GM12878 (cell line): ENCODE data around the gene TKFC. TPM values are rescaled to one million over a fixed set of nuclear protein-coding genes. Genes with fewer than 3 reads are reported as not detected.

Experiments
- ATAC-seq: fragments of 200-7000 bp; cut with Tn5 transposase; 3 replicates; pipeline ENCODE4 v1.9.1; 2020; ENCODE audit warnings: mild to moderate bottlenecking, moderate library complexity
- BruUV-seq: library from RNA; stranded (reverse); fragments of 400-500 nt; replicated peaks from 2 replicates; lab custom pipeline; 2021; lab: Mats Ljungman, UMichigan
- CTCF ChIA-PET: fragments of 300-600 bp; sonication (Branson Sonifier 250); formaldehyde crosslinking; extraction: SDS; loops from one replicate; lab custom pipeline; 2021; ENCODE audit warnings: inconsistent platforms; lab: Yijun Ruan, JAX
- POLR2A ChIA-PET: fragments of 350-600 bp; formaldehyde crosslinking; extraction: SDS; loops from one replicate; lab custom pipeline; 2021; ENCODE audit warnings: inconsistent platforms; lab: Charles Lee
- RAD21 ChIA-PET: fragments of 300-600 bp; sonication (Branson Sonifier 250); formaldehyde crosslinking; loops from one replicate; lab custom pipeline; 2023; ENCODE audit warnings: antibody characterized with exemption; ENCODE audit not compliant: unreplicated experiment; lab: Charles Lee
- SMC1A ChIA-PET: fragments of 300-600 bp; sonication (Branson Sonifier 250); formaldehyde crosslinking; loops from one replicate; lab custom pipeline; 2023; ENCODE audit not compliant: unreplicated experiment, uncharacterized antibody; lab: Charles Lee
- DNase-seq: peaks from one replicate; pipeline ENCODE4 v3.0.0-alpha.2; 2011; ENCODE audit warnings: low read depth, low spot score
- FAIRE-seq: peaks from 3 replicates; lab custom pipeline; 2011; peaks lifted over from hg19 to GRCh38; lab: Jason Lieb, UNC
- H2AFZ ChIP-seq: 2 replicates; pipeline ENCODE4 v1.6.0; 2011; ENCODE audit warnings: low read depth, low read length, control low read depth; ENCODE audit not compliant: control insufficient read depth
- H3K27ac ChIP-seq: 2 replicates; pipeline ENCODE4 v1.5.1; 2011; ENCODE audit warnings: control low read depth; ENCODE audit not compliant: control insufficient read depth, insufficient read depth
- H3K27me3 ChIP-seq, 2 experiments: replicated peaks in 1 of 2; 2 replicates each; pipeline versions ENCODE4 v1.6.0 to v1.6.1; 2011; ENCODE audit warnings: low read length in 1 of 2; ENCODE audit not compliant: control insufficient read depth in 2 of 2, insufficient read depth in 2 of 2
- H3K36me3 ChIP-seq, 2 experiments: 2 replicates each; pipeline ENCODE4 v1.5.1; 2011; ENCODE audit warnings: low read length in 1 of 2; ENCODE audit not compliant: control insufficient read depth in 2 of 2, insufficient read depth in 2 of 2
- H3K4me1 ChIP-seq: 2 replicates; pipeline ENCODE4 v1.6.1; 2011; ENCODE audit warnings: mild to moderate bottlenecking, low read length, moderate library complexity, mixed read lengths; ENCODE audit not compliant: control insufficient read depth, insufficient read depth
- H3K4me2 ChIP-seq: 2 replicates; pipeline ENCODE4 v1.6.0; 2011; ENCODE audit warnings: control low read depth; ENCODE audit not compliant: control insufficient read depth, insufficient read depth
- H3K4me3 ChIP-seq: fragments of 200-600 bp; sonication (generic); 2 replicates; pipeline ENCODE4 v1.5.1; 2016
- H3K79me2 ChIP-seq: 2 replicates; pipeline ENCODE4 v1.6.0; 2011; ENCODE audit warnings: low read length; ENCODE audit not compliant: control insufficient read depth, insufficient read depth
- H3K9ac ChIP-seq: 2 replicates; pipeline ENCODE4 v1.8.0; 2011; ENCODE audit warnings: low read length, control low read depth, mixed read lengths; ENCODE audit not compliant: control insufficient read depth, insufficient read depth
- H3K9me3 ChIP-seq: replicated peaks from 3 replicates; pipeline ENCODE4 v1.5.1; 2011; ENCODE audit warnings: mild to moderate bottlenecking, low read length; ENCODE audit not compliant: control insufficient read depth, insufficient read depth
- H4K20me1 ChIP-seq: 2 replicates; pipeline ENCODE4 v1.6.0; 2011; ENCODE audit not compliant: control insufficient read depth, insufficient read depth
- CBX5 ChIP-seq: sonication (generic); IDR thresholded peaks from 2 replicates; pipeline ENCODE4 v1.6.1; 2016; ENCODE audit warnings: low read depth, moderate library complexity, mild to moderate bottlenecking, inconsistent platforms
- HDAC6 ChIP-seq: fragments of 200-600 bp; sonication (generic); IDR thresholded peaks from one replicate; pipeline ENCODE4 v1.8.0; 2017; ENCODE audit warnings: antibody characterized with exemption; ENCODE audit not compliant: unreplicated experiment
- POLR2A ChIP-seq: IDR thresholded peaks from 2 replicates; pipeline ENCODE4 v1.6.1; 2011; ENCODE audit warnings: low read depth, mild to moderate bottlenecking, low read length
- POLR2AphosphoS2 ChIP-seq: IDR thresholded peaks from 2 replicates; pipeline ENCODE4 v1.6.1; 2011; ENCODE audit warnings: low read depth, mild to moderate bottlenecking, low read length, improper control_type of control experiment, moderate library complexity
- SREBF1 ChIP-seq: IDR thresholded peaks from 2 replicates; pipeline ENCODE4 v1.6.1; 2012; ENCODE audit warnings: mild to moderate bottlenecking, low read length
- ZNF24 ChIP-seq: fragments of 450-650 bp; IDR thresholded peaks from 2 replicates; pipeline ENCODE4 v1.6.1; 2017; ENCODE audit warnings: antibody characterized with exemption, mild to moderate bottlenecking
- WGBS: methylation state at CpG from one replicate; pipeline ENCODE4 v1.1.6; 2016; ENCODE audit warnings: low lambda C conversion rate; ENCODE audit not compliant: insufficient replicate concordance, insufficient coverage; ENCODE audit errors: missing lambda C conversion rate; 5-methylcytosine and 5-hydroxymethylcytosine counted together
- in situ Hi-C: fragments of 300-500 bp; cut with MboI; formaldehyde crosslinking; loops from 9 replicates; pipeline ENCODE4 v1.14.3; 2018; ENCODE audit warnings: mixed read lengths
- intact Hi-C: fragments of 100-400 bp; cut with micrococcal nuclease; formaldehyde crosslinking; loops from one replicate; pipeline ENCODE4 v1.14.2; 2022; ENCODE audit not compliant: unreplicated experiment
- polyA plus RNA-seq, 11 experiments: library from polyadenylated mRNA; depleted of rRNA in 4 of 11; unstranded in 6 of 11; stranded (reverse) in 5 of 11; fragments of >200 nt; fragmentation: Nextera tagmentation in 4 of 11; fragmentation: Illumina TruSeq in 1 of 11; extraction: Ambion mirVana in 4 of 11; extraction: Trizol in 1 of 11; gene quantifications; 1 replicate in 1 of 11; 2 replicates in 10 of 11; pipeline versions ENCODE4 v1.2.1 to v1.2.3, GENCODE V29; 2011 to 2016; ENCODE audit warnings: inconsistent platforms in 2 of 11, missing spikeins in 2 of 11, low read depth in 1 of 11
- total RNA-seq, 4 experiments: library from RNA; depleted of rRNA in 3 of 4; stranded (reverse); fragments of >200 nt in 3 of 4; fragmentation: Illumina TruSeq in 1 of 4; extraction: Trizol in 1 of 4; gene quantifications; 2 replicates each; pipeline versions ENCODE4 v1.2.1 to v1.2.3, GENCODE V29; 2013 to 2021
- TF ChIP-seq, protein P1 (sequence below): IDR thresholded peaks from 2 replicates; pipeline ENCODE4 v1.6.1; 2012; ENCODE audit warnings: mild to moderate bottlenecking, low read depth, low read length

The TKFC gene
- total and polyA plus RNA-seq, 10 of the 15 experiments (the other 5 are each of a cell fraction or from before 2014, with no cell fraction given): 2.4 to 113 (median 59.0) TPM

DNA sequence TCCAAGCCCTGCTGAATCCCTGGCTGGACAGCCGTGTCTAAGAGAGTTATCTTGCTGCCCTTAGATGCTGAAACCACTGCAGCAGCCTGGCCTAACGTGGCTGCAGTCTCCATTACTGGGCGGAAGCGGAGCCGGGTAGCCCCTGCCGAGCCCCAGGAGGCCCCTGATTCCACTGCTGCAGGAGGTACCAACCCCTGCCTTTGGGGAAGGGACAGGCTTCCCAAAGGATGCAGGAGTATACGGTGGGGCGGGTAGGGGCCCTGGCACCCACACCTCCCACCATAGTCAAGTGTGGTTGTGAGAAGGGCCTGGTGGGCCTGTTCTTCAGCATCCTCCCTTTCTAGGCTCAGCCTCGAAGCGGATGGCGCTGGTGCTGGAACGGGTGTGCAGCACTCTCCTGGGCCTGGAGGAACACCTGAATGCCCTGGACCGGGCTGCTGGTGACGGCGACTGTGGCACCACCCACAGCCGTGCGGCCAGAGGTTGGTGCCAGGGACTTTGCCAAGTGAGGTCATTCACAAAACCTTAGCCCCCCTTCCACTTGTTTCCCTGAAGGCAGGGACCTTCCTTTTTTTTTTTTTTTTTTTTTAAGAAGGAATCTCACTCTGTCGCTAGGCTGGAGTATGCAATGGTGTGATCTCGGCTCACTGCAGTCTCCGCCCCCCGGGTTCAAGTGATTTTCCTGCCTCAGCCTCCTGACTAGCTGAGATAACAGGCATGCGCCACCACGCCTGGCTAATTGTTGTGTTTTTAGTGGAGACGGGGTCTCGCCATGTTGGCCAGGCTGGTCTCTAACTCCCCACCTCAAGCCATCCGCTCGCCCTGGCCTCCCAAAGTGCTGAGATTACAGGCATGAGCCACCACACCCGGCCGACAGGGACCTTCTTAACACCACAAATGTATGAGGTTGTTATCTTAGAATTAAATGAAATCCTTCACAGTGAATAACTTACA is 11.0 kb downstream of the TKFC start:
- Histone ChIP-seq H4K20me1 (no peaks in the 10 kb centered on the region), H3K4me3 (no peak overlapping the region), H2AFZ (no peak overlapping the region), H3K9ac (no peak overlapping the region), H3K27ac (no peak overlapping the region), H3K27me3 (no peaks in the 10 kb centered on the region), H3K9me3 (no peaks in the 10 kb centered on the region), H3K36me3 (peaks cover 0 to 6% of the 10 kb centered on the region in 2 experiments; a peak in 3 of 4 replicates), H3K4me1 (no peaks in the 10 kb centered on the region), H3K4me2 (no peak overlapping the region), H3K79me2 (no peaks in the 10 kb centered on the region)
- ATAC-seq (no peak), DNase-seq (no peak), FAIRE-seq (no peak)
- intact Hi-C loops (no loop called here), in situ Hi-C loops (no loop called here)
- WGBS: 91% methylated on average over 21 of the region's 29 CpGs
- BruUV-seq: no TSS peak
- RAD21 ChIA-PET: no interaction called here
- TF ChIP-seq HDAC6 (no peak), ZNF24 (no peak), SREBF1 (no peak), POLR2AphosphoS2 (no peak)
- CTCF ChIA-PET: interaction anchor here (1.1 kb wide), 1 partner anchor 42 kb away, joined by 3 read pairs; no protein-coding TSS in a partner anchor
- POLR2A ChIA-PET: no interaction called here
- SMC1A ChIA-PET: interaction anchor here (2.8 kb wide), 1 partner anchor 8 kb away, joined by 10 read pairs; no protein-coding TSS in a partner anchor

DNA sequence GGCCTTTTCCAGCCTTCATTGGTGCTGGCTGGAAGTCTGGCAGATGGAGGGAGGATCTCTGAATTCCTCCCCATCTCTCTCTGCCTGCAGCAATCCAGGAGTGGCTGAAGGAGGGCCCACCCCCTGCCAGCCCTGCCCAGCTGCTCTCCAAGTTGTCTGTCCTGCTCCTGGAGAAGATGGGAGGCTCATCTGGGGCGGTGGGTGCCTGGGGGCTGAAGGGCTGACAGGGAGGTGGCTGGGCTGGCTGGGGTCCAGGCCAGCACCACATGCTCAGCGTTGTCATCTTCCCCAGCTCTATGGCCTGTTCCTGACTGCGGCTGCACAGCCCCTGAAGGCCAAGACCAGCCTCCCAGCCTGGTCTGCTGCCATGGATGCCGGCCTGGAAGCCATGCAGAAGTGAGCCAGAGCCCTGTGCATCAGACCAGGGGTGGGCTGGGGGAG is 12.2 kb downstream of the TKFC start:
- RAD21 ChIA-PET: no interaction called here
- 86% methylated on average over 4 of the region's 4 CpGs for WGBS
- FAIRE-seq (no peak), ATAC-seq (no peak), DNase-seq (no peak)
- no peak overlapping the region for H2AFZ ChIP-seq
- CTCF ChIA-PET: interaction anchor here (1.1 to 4.5 kb wide), 3 partner anchors 9 to 41 kb away, joined by 3 to 22 read pairs (median 7); no protein-coding TSS in a partner anchor
- no peaks in the 10 kb centered on the region for H3K9me3 ChIP-seq
- no peak overlapping the region for H3K9ac ChIP-seq
- SMC1A ChIA-PET: interaction anchor here (2.8 kb wide), 1 partner anchor 9 kb away, joined by 10 read pairs; no protein-coding TSS in a partner anchor
- no peaks in the 10 kb centered on the region for H3K79me2 ChIP-seq
- no peaks in the 10 kb centered on the region for H4K20me1 ChIP-seq
- no peaks in the 10 kb centered on the region for H3K4me1 ChIP-seq
- H3K36me3 ChIP-seq: peaks cover 4 to 12% of the 10 kb centered on the region in 2 experiments
- POLR2A ChIA-PET: no interaction called here
- 0 out of 2 replicates have a peak, but pooled peaks have one; percentile 10 for TF ChIP-seq POLR2A
- no peak for TF ChIP-seq CBX5
- TF ChIP-seq, protein P1, sequence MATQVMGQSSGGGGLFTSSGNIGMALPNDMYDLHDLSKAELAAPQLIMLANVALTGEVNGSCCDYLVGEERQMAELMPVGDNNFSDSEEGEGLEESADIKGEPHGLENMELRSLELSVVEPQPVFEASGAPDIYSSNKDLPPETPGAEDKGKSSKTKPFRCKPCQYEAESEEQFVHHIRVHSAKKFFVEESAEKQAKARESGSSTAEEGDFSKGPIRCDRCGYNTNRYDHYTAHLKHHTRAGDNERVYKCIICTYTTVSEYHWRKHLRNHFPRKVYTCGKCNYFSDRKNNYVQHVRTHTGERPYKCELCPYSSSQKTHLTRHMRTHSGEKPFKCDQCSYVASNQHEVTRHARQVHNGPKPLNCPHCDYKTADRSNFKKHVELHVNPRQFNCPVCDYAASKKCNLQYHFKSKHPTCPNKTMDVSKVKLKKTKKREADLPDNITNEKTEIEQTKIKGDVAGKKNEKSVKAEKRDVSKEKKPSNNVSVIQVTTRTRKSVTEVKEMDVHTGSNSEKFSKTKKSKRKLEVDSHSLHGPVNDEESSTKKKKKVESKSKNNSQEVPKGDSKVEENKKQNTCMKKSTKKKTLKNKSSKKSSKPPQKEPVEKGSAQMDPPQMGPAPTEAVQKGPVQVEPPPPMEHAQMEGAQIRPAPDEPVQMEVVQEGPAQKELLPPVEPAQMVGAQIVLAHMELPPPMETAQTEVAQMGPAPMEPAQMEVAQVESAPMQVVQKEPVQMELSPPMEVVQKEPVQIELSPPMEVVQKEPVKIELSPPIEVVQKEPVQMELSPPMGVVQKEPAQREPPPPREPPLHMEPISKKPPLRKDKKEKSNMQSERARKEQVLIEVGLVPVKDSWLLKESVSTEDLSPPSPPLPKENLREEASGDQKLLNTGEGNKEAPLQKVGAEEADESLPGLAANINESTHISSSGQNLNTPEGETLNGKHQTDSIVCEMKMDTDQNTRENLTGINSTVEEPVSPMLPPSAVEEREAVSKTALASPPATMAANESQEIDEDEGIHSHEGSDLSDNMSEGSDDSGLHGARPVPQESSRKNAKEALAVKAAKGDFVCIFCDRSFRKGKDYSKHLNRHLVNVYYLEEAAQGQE: no peak
- intact Hi-C loops: no loop called here
- no peak overlapping the region for H3K4me2 ChIP-seq
- H3K27ac ChIP-seq: no peak overlapping the region
- no TSS peak for BruUV-seq
- no peak overlapping the region for H3K4me3 ChIP-seq
- H3K27me3 ChIP-seq: no peaks in the 10 kb centered on the region
- in situ Hi-C loops: no loop called here
